AG04449 (cell line): ENCODE results near the gene DNAJC19.
A peak's percentile ranks its signal among the peaks of the same experiment; 100 is the strongest.

Experiments
- CTCF ChIA-PET: fragments of 350-600 bp; formaldehyde crosslinking; extraction: SDS; loops from one replicate; lab custom pipeline; 2021; ENCODE audit warnings: antibody characterized with exemption; lab: Yijun Ruan, JAX
- POLR2A ChIA-PET: fragments of 400-600, 350-600 bp; formaldehyde crosslinking; extraction: SDS; loops from one replicate; lab custom pipeline; 2020; ENCODE audit warnings: antibody characterized with exemption, inconsistent platforms; lab: Yijun Ruan, JAX
- DNase-seq: peaks from one replicate; pipeline ENCODE4 v3.0.0-alpha.2; 2010; ENCODE audit warnings: low read depth, low spot score
- H3K4me3 ChIP-seq: 2 replicates; pipeline ENCODE4 v1.5.1; 2011; ENCODE audit warnings: low read depth, mild to moderate bottlenecking, control low read depth, low read length
- CTCF ChIP-seq: IDR thresholded peaks from one replicate; pipeline ENCODE4 v1.5.1; 2011; ENCODE audit warnings: mild to moderate bottlenecking, moderate library complexity, low read length, control low read depth, inconsistent platforms; ENCODE audit not compliant: insufficient read depth; ENCODE audit errors: missing control alignments

DNAJC19 gene

GRCh38 chr3:180983136-180983535 is 6.4 kb downstream of the DNAJC19 start:
- TF ChIP-seq CTCF: no peak
- H3K4me3 ChIP-seq: no peak overlapping the region
- ChIA-PET POLR2A (no interaction called here), CTCF (no interaction called here)
- no peak for DNase-seq

DNA sequence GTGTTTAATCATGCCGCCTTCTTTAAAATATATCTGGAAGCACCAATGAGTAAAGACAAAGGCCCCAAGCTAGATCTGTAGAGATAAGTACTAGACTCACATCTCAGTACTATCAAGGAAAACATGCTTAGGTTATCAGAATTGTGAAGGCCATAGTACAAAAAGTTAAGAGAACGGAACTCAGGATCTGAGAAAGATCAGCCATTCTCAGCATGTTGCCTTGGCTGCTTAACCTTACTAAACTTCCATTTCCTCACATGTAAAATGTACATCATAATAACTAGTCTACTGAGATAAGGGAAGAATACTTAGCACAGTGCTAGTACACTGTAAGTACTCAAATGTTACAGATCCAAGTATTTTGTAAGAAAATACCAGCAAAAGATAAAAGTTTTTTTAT is 7.6 kb downstream of the DNAJC19 start:
- CTCF ChIA-PET: no interaction called here
- no peak for TF ChIP-seq CTCF
- POLR2A ChIA-PET: no interaction called here
- DNase-seq: no peak
- H3K4me3 ChIP-seq: no peak overlapping the region

GRCh38 chr3:180980611-180981010 is 8.9 kb downstream of the DNAJC19 start:
- no peak overlapping the region for H3K4me3 ChIP-seq
- POLR2A ChIA-PET: no interaction called here
- CTCF ChIA-PET: no interaction called here
- peak; percentile 14 for DNase-seq
- TF ChIP-seq CTCF: no peak

DNA sequence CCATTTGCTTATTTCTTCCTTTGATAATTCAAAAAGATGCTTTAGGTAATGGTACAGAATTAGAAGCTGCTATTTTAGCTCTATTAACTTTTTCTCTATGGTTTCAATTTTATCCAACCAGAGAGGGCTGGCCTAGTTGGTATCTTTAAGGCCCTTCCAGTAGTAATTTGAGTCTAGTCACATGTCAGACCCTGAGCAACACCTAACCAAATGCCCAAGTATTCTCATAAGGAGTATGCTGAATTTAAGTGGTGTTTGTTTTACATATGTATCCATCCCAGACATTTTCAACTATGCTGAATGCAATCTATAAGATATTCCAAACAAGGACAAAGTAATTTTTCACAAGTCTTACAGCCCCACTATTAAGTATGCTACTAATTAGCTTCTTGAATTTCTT is 9.6 kb downstream of the DNAJC19 start:
- no peak overlapping the region for H3K4me3 ChIP-seq
- no peak for DNase-seq
- ChIA-PET POLR2A (no interaction called here), CTCF (no interaction called here)
- no peak for TF ChIP-seq CTCF

- ChIA-PET CTCF (no interaction called here), POLR2A (no interaction called here)
- H3K4me3 ChIP-seq: no peak overlapping the region
- DNase-seq: no peak
- TF ChIP-seq CTCF: no peak
These were observed 12.0 kb downstream of the DNAJC19 start for GRCh38 chr3:180977498-180977897.

- POLR2A ChIA-PET: interaction anchor here (1.1 kb wide), 1 partner anchor 15 kb away, joined by 4 read pairs; the partner anchor contains the start of gene DNAJC19
- CTCF ChIA-PET: no interaction called here
These were observed 15.2 kb downstream of the DNAJC19 start for GRCh38 chr3:180974286-180974685.

More at GRCh38 chr3:180974286-180974685, 15.2 kb downstream of the DNAJC19 start:
- no peak overlapping the region for H3K4me3 ChIP-seq
- TF ChIP-seq CTCF: no peak
- DNase-seq: no peak
